HepG2 (cell line): ENCODE results near the gene GPR37L1. TPM values are rescaled to one million over a fixed set of nuclear protein-coding genes. Genes with fewer than 3 reads are reported as not detected.

Experiments used
- ARID4A ChIP-seq: sonication (generic); formaldehyde crosslinking; IDR thresholded peaks from 2 replicates; pipeline ENCODE4 v1.5.0; 2020; ENCODE audit warnings: mild to moderate bottlenecking, missing genetic modification reagents, borderline replicate concordance
- HDAC1 ChIP-seq: sonication (generic); formaldehyde crosslinking; IDR thresholded peaks from 2 replicates; pipeline ENCODE4 v1.5.1; 2020; ENCODE audit warnings: mild to moderate bottlenecking, missing genetic modification reagents
- HOXA3 ChIP-seq: sonication (generic); formaldehyde crosslinking; IDR thresholded peaks from 2 replicates; pipeline ENCODE4 v1.5.0; 2020; ENCODE audit warnings: missing genetic modification reagents
- MIER3 ChIP-seq: IDR thresholded peaks from 2 replicates; pipeline ENCODE4 v1.6.1; 2016; ENCODE audit warnings: missing compliant biosample characterization, borderline replicate concordance
- NCOR1 ChIP-seq: fragments of 200-600 bp; sonication (generic); IDR thresholded peaks from 2 replicates; pipeline ENCODE4 v1.7.0; 2017; ENCODE audit warnings: antibody characterized with exemption, low read length, borderline replicate concordance
- PPARG ChIP-seq: conservative IDR thresholded peaks from 2 replicates; pipeline ENCODE4 v1.6.1; 2016; ENCODE audit warnings: missing biosample characterization, missing genetic modification reagents
- RBAK ChIP-seq: sonication (generic); formaldehyde crosslinking; IDR thresholded peaks from 2 replicates; pipeline ENCODE4 v1.5.1; 2020; ENCODE audit warnings: mild to moderate bottlenecking, missing genetic modification reagents
- REST ChIP-seq, 2 experiments: IDR thresholded peaks; 2 replicates each; pipeline ENCODE4 v1.6.1; 2011 to 2012; ENCODE audit warnings: low read length in 2 of 2, borderline replicate concordance in 1 of 2, low read depth in 1 of 2, mild to moderate bottlenecking in 1 of 2, moderate library complexity in 1 of 2
- RXRA ChIP-seq: sonication (generic); formaldehyde crosslinking; IDR thresholded peaks from 2 replicates; pipeline ENCODE4 v1.5.1; 2020; ENCODE audit warnings: missing genetic modification reagents
- SOX13 ChIP-seq, 3 experiments: fragments of 450-650 bp in 1 of 3; sonication (generic) in 1 of 3; formaldehyde crosslinking in 1 of 3; IDR thresholded peaks in 2 of 3; conservative IDR thresholded peaks in 1 of 3; 2 replicates each; pipeline versions ENCODE4 v1.5.0 to v1.6.1; 2016 to 2020; ENCODE audit warnings: antibody characterized with exemption in 1 of 3, mild to moderate bottlenecking in 1 of 3, missing compliant biosample characterization in 1 of 3, missing genetic modification reagents in 1 of 3, moderate library complexity in 1 of 3
- SOX5 ChIP-seq: IDR thresholded peaks from 2 replicates; pipeline ENCODE4 v1.6.1; 2016; ENCODE audit warnings: borderline replicate concordance
- TEAD3 ChIP-seq: optimal IDR thresholded peaks from 2 replicates; pipeline ENCODE3; 2016; ENCODE audit warnings: borderline replicate concordance
- ZC3H13 ChIP-seq: sonication (generic); formaldehyde crosslinking; IDR thresholded peaks from 2 replicates; pipeline ENCODE4 v1.8.1; 2023; ENCODE audit warnings: mild to moderate bottlenecking, missing genetic modification reagents, moderate library complexity
- ZNF430 ChIP-seq: sonication (generic); formaldehyde crosslinking; IDR thresholded peaks from 2 replicates; pipeline ENCODE4 v1.9.0; 2021; ENCODE audit warnings: mild to moderate bottlenecking, missing genetic modification reagents
- ZNF567 ChIP-seq: sonication (generic); formaldehyde crosslinking; IDR thresholded peaks from 2 replicates; pipeline ENCODE4 v1.8.1; 2023; ENCODE audit warnings: mild to moderate bottlenecking, missing genetic modification reagents, borderline replicate concordance
- ZNF589 ChIP-seq: sonication (generic); formaldehyde crosslinking; conservative IDR thresholded peaks from 2 replicates; pipeline ENCODE4 v1.8.0; 2022; ENCODE audit warnings: mild to moderate bottlenecking, moderate library complexity, missing genetic modification reagents
- ZNF615 ChIP-seq: sonication (generic); formaldehyde crosslinking; IDR thresholded peaks from 2 replicates; pipeline ENCODE4 v1.5.0; 2020; ENCODE audit warnings: mild to moderate bottlenecking, missing genetic modification reagents, borderline replicate concordance
- ZNF878 ChIP-seq: sonication (generic); formaldehyde crosslinking; IDR thresholded peaks from 2 replicates; pipeline ENCODE4 v1.8.1; 2023; ENCODE audit warnings: mild to moderate bottlenecking, missing genetic modification reagents, moderate library complexity
- ZSCAN21 ChIP-seq: sonication (generic); formaldehyde crosslinking; IDR thresholded peaks from 2 replicates; pipeline ENCODE4 v1.8.0; 2022; ENCODE audit warnings: mild to moderate bottlenecking, missing genetic modification reagents, moderate library complexity, borderline replicate concordance
- polyA plus RNA-seq, 8 experiments: library from polyadenylated mRNA; depleted of rRNA in 3 of 8; stranded (reverse) in 7 of 8; unstranded in 1 of 8; fragments of >200 nt; fragmentation: Illumina TruSeq in 4 of 8; extraction: Trizol in 4 of 8; gene quantifications; 2 replicates each; pipeline versions ENCODE4 v1.2.1 to v1.2.3, GENCODE V29; 2011 to 2016; ENCODE audit warnings: low read depth in 4 of 8, missing spikeins in 1 of 8, mixed read lengths in 1 of 8; ENCODE audit not compliant: insufficient read depth in 1 of 8
- total RNA-seq, 5 experiments: library from RNA; depleted of rRNA; stranded (reverse); fragments of >200 nt; fragmentation: Illumina TruSeq; extraction: Trizol; gene quantifications; 2 replicates each; pipeline ENCODE4 v1.2.3, GENCODE V29; 2016; ENCODE audit warnings: low read depth in 1 of 5
- TF ChIP-seq, protein P1 (sequence below): sonication (generic); formaldehyde crosslinking; IDR thresholded peaks from 2 replicates; pipeline ENCODE4 v1.8.1; 2023; ENCODE audit warnings: mild to moderate bottlenecking, missing genetic modification reagents

The GPR37L1 gene
- total and polyA plus RNA-seq, 2 of the 13 experiments (the other 11 are each of a cell fraction or from before 2014, with no cell fraction given): 0.13 TPM; not detected in 1

- TF ChIP-seq ZNF878 (CRISPR knock-in tag): no peak
- TF ChIP-seq MIER3: 0 out of 2 replicates have a peak, but pooled peaks have one; percentile 29
- TF ChIP-seq REST (IDR thresholded peaks at IDR 0.05; ENCODE audit: borderline replicate concordance in 1 of 2, low read depth in 1 of 2, low read length in 2 of 2): no peak
- no peak for TF ChIP-seq ZNF615
- TF ChIP-seq, protein P1, sequence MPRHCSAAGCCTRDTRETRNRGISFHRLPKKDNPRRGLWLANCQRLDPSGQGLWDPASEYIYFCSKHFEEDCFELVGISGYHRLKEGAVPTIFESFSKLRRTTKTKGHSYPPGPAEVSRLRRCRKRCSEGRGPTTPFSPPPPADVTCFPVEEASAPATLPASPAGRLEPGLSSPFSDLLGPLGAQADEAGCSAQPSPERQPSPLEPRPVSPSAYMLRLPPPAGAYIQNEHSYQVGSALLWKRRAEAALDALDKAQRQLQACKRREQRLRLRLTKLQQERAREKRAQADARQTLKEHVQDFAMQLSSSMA (CRISPR knock-in tag): peak; percentile 56; the same call in 1 of the 2 replicates
- peak; percentile 98 for TF ChIP-seq RXRA (CRISPR knock-in tag)
- TF ChIP-seq RBAK (CRISPR knock-in tag): no peak
- TF ChIP-seq ZNF567: 0 out of 2 replicates have a peak, but pooled peaks have one; percentile 45
- TF ChIP-seq HOXA3: peak; percentile 66; the same call in 1 of the 2 replicates
- TF ChIP-seq SOX5: peak; percentile 73; the same call in 1 of the 2 replicates
- no peak for TF ChIP-seq SOX13 (IDR thresholded peaks at IDR 0.05)
- peak in 1 of 2 experiments; percentile 71; a peak in 2 of 4 replicates for TF ChIP-seq SOX13 (CRISPR knock-in tag; conservative IDR thresholded peaks at IDR 0.05 in 1 of 2, IDR thresholded peaks at IDR 0.05 in 1 of 2)
- no peak for TF ChIP-seq ZNF589 (CRISPR knock-in tag)
- TF ChIP-seq NCOR1: peak; percentile 87
- peak; percentile 39 for TF ChIP-seq PPARG (CRISPR knock-in tag)
- TF ChIP-seq ARID4A: 0 out of 2 replicates have a peak, but pooled peaks have one; percentile 23
- TF ChIP-seq ZC3H13 (CRISPR knock-in tag): no peak
- 0 out of 2 replicates have a peak, but pooled peaks have one; percentile 69 for TF ChIP-seq ZSCAN21 (CRISPR knock-in tag)
- TF ChIP-seq TEAD3 (CRISPR knock-in tag): peak; percentile 67
- peak; percentile 50; the same call in 1 of the 2 replicates for TF ChIP-seq ZNF430 (CRISPR knock-in tag)
- TF ChIP-seq HDAC1: peak; percentile 51; the same call in 1 of the 2 replicates
Measured at GRCh38 chr1:202143011-202143767, 20.5 kb downstream of the GPR37L1 start (continued).
